Neural cell (in vitro differentiated cells): ENCODE results near the gene ME1.

Experiments used
- CTCF ChIP-seq: fragments of 450-650 bp; IDR thresholded peaks from 2 replicates; pipeline ENCODE4 v1.5.1; 2014; ENCODE audit warnings: antibody characterized with exemption, mild to moderate bottlenecking, moderate library complexity; ENCODE audit not compliant: poor library complexity, severe bottlenecking
- EZH2 ChIP-seq: fragments of 200-600, 300-800 bp; shearing (Covaris generic), sonication (generic); IDR thresholded peaks from 2 replicates; pipeline ENCODE4 v1.6.1; 2014; ENCODE audit warnings: antibody characterized with exemption, low read length, borderline replicate concordance, mild to moderate bottlenecking; ENCODE audit not compliant: insufficient read depth, poor library complexity, severe bottlenecking
- POLR2AphosphoS5 ChIP-seq: IDR thresholded peaks from 2 replicates; pipeline ENCODE4 v1.6.1; 2012
- SMC3 ChIP-seq: fragments of 450-650 bp; conservative IDR thresholded peaks from 2 replicates; pipeline ENCODE4 v1.6.1; 2014; ENCODE audit warnings: antibody characterized with exemption, mild to moderate bottlenecking, moderate library complexity; ENCODE audit not compliant: poor library complexity

- TF ChIP-seq SMC3 = no peak
- TF ChIP-seq POLR2AphosphoS5 = no peak
- TF ChIP-seq CTCF = no peak
- TF ChIP-seq EZH2 = no peak
Observed at GRCh38 chr6:83198486-83199172, 232.2 kb downstream of the ME1 start.
